ENCODE results near the gene ADAMTS14. TPM values are rescaled to one million over a fixed set of nuclear protein-coding genes. Genes with fewer than 3 reads are reported as not detected.

Gene ADAMTS14
- total and polyA plus RNA-seq, 8 donors: 0.33 to 9.4 (median 3.9) TPM; not detected in 2

DNA sequence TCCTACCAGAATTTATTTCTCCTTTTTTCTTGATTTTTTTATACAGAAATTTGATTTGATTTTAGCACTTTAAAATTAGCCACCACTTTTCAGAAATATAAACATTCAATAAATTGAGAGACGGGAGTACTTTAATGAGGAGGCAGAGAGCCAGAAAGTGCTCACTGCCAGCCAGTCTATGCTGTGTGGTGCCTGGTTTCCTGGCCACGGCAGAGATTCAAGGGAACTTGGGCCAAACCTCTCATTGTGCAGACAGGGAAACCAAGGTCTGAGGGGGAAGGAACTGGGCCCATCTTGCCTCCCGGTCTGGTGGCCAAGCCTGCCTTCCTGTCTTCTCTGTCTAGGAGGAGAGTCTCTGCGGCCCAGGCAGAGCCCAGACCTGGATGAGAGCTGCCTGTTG, 25.9 kb downstream of the ADAMTS14 start:
- Histone ChIP-seq H3K9me3 (no peaks in the 10 kb centered on the region), H3K36me3 (no peaks in the 10 kb centered on the region), H3K4me1 (peaks cover 0 to 13% (median 6%) of the 10 kb centered on the region in 4 donors), H3K4me3 (no peak overlapping the region), H3K27ac (no peak overlapping the region), H3K27me3 (no peaks in the 10 kb centered on the region)
- intact Hi-C loops (cut with DNase I; ENCODE audit: low total_unique reads): no loop called here
- DNase-seq: no peak
- WGBS, 5 donors: 40 to 63% (median 48%) methylated on average over 4 of the region's 4 CpGs
- no peak for TF ChIP-seq EP300 (IDR thresholded peaks at IDR 0.05)
- TF ChIP-seq POLR2AphosphoS5 (IDR thresholded peaks at IDR 0.05): no peak
- no peak for TF ChIP-seq POLR2A (IDR thresholded peaks at IDR 0.05)
- TF ChIP-seq CTCF (IDR thresholded peaks at IDR 0.05): no peak

GRCh38 chr10:70699063-70699658, 26.9 kb downstream of the ADAMTS14 start:
- Histone ChIP-seq H3K9me3 (no peaks in the 10 kb centered on the region), H3K27me3 (no peaks in the 10 kb centered on the region), H3K4me3 (no peak overlapping the region), H3K4me1 (peaks cover 0 to 5% (median 2%) of the 10 kb centered on the region in 4 donors), H3K36me3 (no peaks in the 10 kb centered on the region), H3K27ac (no peak overlapping the region)
- TF ChIP-seq POLR2AphosphoS5 (IDR thresholded peaks at IDR 0.05) (no peak), CTCF (IDR thresholded peaks at IDR 0.05) (no peak), POLR2A (IDR thresholded peaks at IDR 0.05) (no peak), EP300 (IDR thresholded peaks at IDR 0.05) (no peak)
- WGBS, 5 donors: 90 to 97% (median 92%) methylated on average over 3 of the region's 3 CpGs
- intact Hi-C loops (cut with DNase I; ENCODE audit: low total_unique reads): no loop called here
- no peak for DNase-seq

GRCh38 chr10:70699659-70700174, 27.4 kb downstream of the ADAMTS14 start:
- TF ChIP-seq POLR2AphosphoS5 (IDR thresholded peaks at IDR 0.05) (no peak), CTCF (IDR thresholded peaks at IDR 0.05) (no peak), POLR2A (IDR thresholded peaks at IDR 0.05) (no peak), EP300 (IDR thresholded peaks at IDR 0.05) (no peak)
- H3K27me3 ChIP-seq: no peaks in the 10 kb centered on the region
- intact Hi-C loops (cut with DNase I; ENCODE audit: low total_unique reads): no loop called here
- H3K27ac ChIP-seq: no peak overlapping the region
- H3K9me3 ChIP-seq: no peaks in the 10 kb centered on the region
- WGBS, 5 donors: 60 to 81% (median 63%) methylated on average over 9 to 10 of the region's 10 CpGs
- H3K4me1 ChIP-seq: no peaks in the 10 kb centered on the region
- no peak for DNase-seq
- H3K36me3 ChIP-seq: no peaks in the 10 kb centered on the region
- no peak overlapping the region for H3K4me3 ChIP-seq

DNA sequence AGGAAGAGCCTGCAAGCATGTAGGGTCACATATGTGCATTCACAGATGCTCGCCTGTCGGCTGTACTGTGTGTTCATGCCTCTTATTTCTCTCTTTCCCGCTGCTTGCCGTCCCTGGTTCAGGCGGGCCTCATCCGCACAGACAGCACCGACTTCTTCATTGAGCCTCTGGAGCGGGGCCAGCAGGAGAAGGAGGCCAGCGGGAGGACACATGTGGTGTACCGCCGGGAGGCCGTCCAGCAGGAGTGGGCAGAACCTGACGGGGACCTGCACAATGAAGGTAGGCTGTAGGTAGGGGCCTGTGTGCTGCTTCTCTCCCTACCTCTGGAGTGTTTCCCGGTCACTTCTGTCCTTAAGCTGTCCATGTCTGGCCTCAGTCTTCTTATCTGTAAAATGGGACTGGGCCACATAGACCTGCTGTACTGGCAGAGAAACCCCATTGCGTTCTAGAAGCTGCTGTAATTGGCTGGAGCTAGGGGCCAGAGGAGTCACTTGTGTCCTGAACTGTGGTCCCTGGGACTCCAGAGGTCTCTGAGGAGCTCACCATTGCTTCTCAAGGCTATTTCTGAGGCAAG, 30.0 kb downstream of the ADAMTS14 start:
- 85 to 93% (median 91%) methylated on average over 12 to 15 of the region's 15 CpGs for WGBS, 5 donors
- intact Hi-C loops (cut with DNase I; ENCODE audit: low total_unique reads): no loop called here

More for the DNA sequence above, 30.0 kb downstream of the ADAMTS14 start:
- Histone ChIP-seq H3K27me3 (no peaks in the 10 kb centered on the region), H3K4me3 (no peak overlapping the region), H3K9me3 (no peaks in the 10 kb centered on the region), H3K36me3 (no peaks in the 10 kb centered on the region), H3K27ac (no peak overlapping the region), H3K4me1 (no peaks in the 10 kb centered on the region)
- peak in 1 of 2 donors; percentile 30 for DNase-seq
- TF ChIP-seq POLR2A (IDR thresholded peaks at IDR 0.05) (no peak), POLR2AphosphoS5 (IDR thresholded peaks at IDR 0.05) (no peak), CTCF (IDR thresholded peaks at IDR 0.05) (no peak), EP300 (IDR thresholded peaks at IDR 0.05) (no peak)

All from stomach (tissue), 9 donors.